Measurements from ENCODE around the gene LOXHD1. TPM values are rescaled to one million over a fixed set of nuclear protein-coding genes. Genes with fewer than 3 reads are reported as not detected.

LOXHD1 gene
- total RNA-seq, 1 experiment from 2014 or later = not detected

DNA sequence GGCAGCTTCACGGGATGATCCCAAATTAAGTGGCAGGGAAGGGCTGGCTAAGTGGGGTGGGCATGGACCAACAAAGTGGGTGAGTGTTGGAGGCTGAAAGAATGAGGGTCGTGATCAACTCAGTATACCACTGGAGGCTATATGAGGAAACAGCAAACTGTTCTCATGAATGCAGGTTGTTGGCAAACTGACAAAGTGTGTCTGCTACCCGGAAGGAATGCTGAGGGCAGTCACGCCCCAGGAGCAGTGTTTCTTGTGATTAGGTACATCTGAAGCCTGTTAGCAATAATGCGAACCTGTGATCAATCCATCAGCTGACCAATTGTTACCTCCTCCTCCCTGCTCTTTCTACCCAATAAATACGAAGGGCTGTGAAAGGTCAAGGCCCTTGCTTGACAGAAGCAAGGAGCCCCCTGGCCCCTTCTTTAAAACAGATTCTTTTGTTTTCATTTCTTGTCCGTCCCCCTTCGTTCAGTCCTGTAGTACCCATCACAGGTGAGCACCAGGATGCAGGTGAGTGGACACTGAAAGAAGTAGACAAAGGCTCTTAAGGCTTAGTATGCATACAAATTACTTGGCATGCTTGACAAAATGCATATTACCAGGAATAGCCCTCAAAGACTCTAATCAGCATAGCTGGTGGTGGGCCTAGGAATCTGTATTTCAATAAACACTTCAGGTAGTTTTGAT is 67.9 kb downstream of the LOXHD1 start:
- no peaks in the 10 kb centered on the region for H3K9me3 ChIP-seq (ENCODE audit: control insufficient read depth, insufficient read depth, low read depth, low read length)
- ChIA-PET CTCF (no interaction called here), POLR2A (no interaction called here)
- TF ChIP-seq TCF7L2 (IDR thresholded peaks at IDR 0.05; ENCODE audit: low read depth, low read length) = no peak
- no peak for TF ChIP-seq CTCF (IDR thresholded peaks at IDR 0.05)
- TF ChIP-seq SIN3A (IDR thresholded peaks at IDR 0.05; ENCODE audit: borderline replicate concordance, insufficient read depth, low read depth, low read length) = no peak
- no peak for TF ChIP-seq POLR2AphosphoS5 (IDR thresholded peaks at IDR 0.05; ENCODE audit: low read depth, low read length)
- no peak for TF ChIP-seq REST (IDR thresholded peaks at IDR 0.05; ENCODE audit: insufficient read depth in 1 of 2, low read depth in 2 of 2, low read length in 1 of 2)
- H3K36me3 ChIP-seq (ENCODE audit: control insufficient read depth, insufficient read depth, low read length) = no peaks in the 10 kb centered on the region
- no peak for ATAC-seq
- no peak overlapping the region for H3K4me3 ChIP-seq (ENCODE audit: low read depth in 2 of 2, low read length in 2 of 2)
- intact Hi-C loops (cut with micrococcal nuclease; ENCODE audit: unreplicated experiment) (no loop called here), in situ Hi-C loops (cut with HindIII; ENCODE audit: low pct_unique_long_range_greater_than_20kb, low sequenced_read_pairs) (no loop called here)
- H3K4me1 ChIP-seq (ENCODE audit: control insufficient read depth, insufficient read depth, low read length) = no peaks in the 10 kb centered on the region
- DNase-seq (ENCODE audit: low read depth, low spot score) = no peak
- H3K27me3 ChIP-seq (ENCODE audit: control insufficient read depth, insufficient read depth, low read length) = no peaks in the 10 kb centered on the region
- H3K27ac ChIP-seq (ENCODE audit: low read length) = no peak overlapping the region
- no TSS peak for BruUV-seq (replicated peaks)

DNA sequence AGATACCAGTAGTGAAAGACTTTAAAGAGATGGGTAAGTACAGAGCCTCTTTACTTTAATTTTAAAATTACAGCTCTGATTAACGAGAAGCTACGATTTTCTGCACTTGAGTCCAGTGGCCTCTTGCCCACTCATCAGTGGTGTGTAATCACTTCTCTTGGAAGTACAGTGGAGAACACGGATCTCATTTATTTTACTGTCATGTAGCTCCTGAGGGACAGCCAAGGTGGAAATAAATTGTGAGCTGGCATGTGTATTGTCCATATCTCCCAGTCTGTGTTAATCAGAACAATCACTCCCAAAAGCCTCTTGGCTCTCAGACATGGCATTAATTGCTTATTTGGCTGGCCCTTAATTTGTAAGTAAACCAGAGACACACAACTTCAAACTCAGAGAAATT is 69.4 kb downstream of the LOXHD1 start:
- H3K36me3 ChIP-seq (ENCODE audit: control insufficient read depth, insufficient read depth, low read length) = no peaks in the 10 kb centered on the region
- no peak for DNase-seq (ENCODE audit: low read depth, low spot score)
- no peak for ATAC-seq
- in situ Hi-C loops (cut with HindIII; ENCODE audit: low pct_unique_long_range_greater_than_20kb, low sequenced_read_pairs) = no loop called here
- no peak overlapping the region for H3K27ac ChIP-seq (ENCODE audit: low read length)
- no peaks in the 10 kb centered on the region for H3K4me1 ChIP-seq (ENCODE audit: control insufficient read depth, insufficient read depth, low read length)
- ChIA-PET POLR2A (no interaction called here), CTCF (no interaction called here)
- H3K4me3 ChIP-seq (ENCODE audit: low read depth in 2 of 2, low read length in 2 of 2) = no peak overlapping the region
- intact Hi-C loops (cut with micrococcal nuclease; ENCODE audit: unreplicated experiment) = no loop called here
- no peaks in the 10 kb centered on the region for H3K27me3 ChIP-seq (ENCODE audit: control insufficient read depth, insufficient read depth, low read length)
- H3K9me3 ChIP-seq (ENCODE audit: control insufficient read depth, insufficient read depth, low read depth, low read length) = no peaks in the 10 kb centered on the region
- no TSS peak for BruUV-seq (replicated peaks)
- no peak for TF ChIP-seq POLR2AphosphoS5 (IDR thresholded peaks at IDR 0.05; ENCODE audit: low read depth, low read length)
- TF ChIP-seq SIN3A (IDR thresholded peaks at IDR 0.05; ENCODE audit: borderline replicate concordance, insufficient read depth, low read depth, low read length) = no peak
- no peak for TF ChIP-seq TCF7L2 (IDR thresholded peaks at IDR 0.05; ENCODE audit: low read depth, low read length)
- no peak for TF ChIP-seq CTCF (IDR thresholded peaks at IDR 0.05)
- TF ChIP-seq REST (IDR thresholded peaks at IDR 0.05; ENCODE audit: insufficient read depth in 1 of 2, low read depth in 2 of 2, low read length in 1 of 2) = no peak

All from Panc1 (cell line).